DMS 273 treated with DMSO at 0.1 percent for 48 hours (cell line): Measurements from ENCODE around the gene ARHGEF16.

ENCODE experiments used
- DNase-seq: peaks from one replicate; lab custom pipeline; 2025; lab: John Stamatoyannopoulos, UW

The ARHGEF16 gene

DNA sequence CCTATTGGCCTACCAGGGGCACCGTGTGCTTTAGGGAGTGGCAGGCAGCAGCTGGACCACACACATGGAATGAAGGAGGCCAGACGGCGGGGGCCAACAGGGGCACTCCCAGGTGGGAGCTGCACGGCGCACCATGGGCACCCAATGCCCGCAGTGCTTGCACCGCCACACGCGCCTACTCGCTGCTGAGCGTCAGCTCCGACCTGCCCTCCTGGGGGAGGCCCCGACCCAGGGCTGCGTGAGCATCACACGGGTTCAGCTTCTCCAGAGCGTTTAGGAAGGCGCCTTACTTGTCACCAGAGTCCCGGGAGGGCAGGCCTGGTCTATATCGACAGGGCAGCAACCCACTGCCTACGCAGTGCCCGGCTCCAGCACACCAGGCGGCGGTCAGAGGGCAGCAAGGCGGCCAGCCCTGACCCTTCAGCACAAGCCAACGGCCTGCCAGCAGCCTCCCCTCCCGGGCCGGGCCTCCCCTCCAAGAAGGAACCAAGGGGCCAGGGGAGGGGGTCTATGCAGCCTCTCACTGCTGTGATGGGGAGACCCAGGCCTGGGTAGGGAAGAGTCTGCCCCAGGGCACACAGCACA lies 64.9 kb downstream of the ARHGEF16 start:
- DNase-seq = no peak

- DNase-seq = no peak
Measured at GRCh38 chr1:3520419-3521378, 66.2 kb downstream of the ARHGEF16 start.

DNA sequence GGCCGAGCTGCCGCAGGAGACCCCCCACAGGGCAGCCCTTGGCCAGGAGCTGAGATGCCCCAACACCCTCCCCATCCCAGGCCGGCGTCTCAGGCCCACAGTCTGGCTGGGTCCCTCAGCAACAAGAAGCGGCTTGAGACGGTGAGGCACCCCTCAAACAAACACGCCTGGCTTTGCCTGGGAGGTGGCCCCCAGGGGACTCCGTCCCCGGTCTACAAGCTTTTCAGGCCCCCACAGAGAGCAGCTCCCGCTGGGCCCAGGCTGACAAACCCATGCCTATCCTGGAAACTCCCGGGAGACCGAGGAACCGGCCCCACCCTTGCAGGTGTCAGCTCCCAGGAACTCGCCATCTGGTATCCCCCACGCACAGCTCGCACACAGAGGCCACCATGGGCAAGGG lies 67.0 kb downstream of the ARHGEF16 start:
- no peak for DNase-seq

- DNase-seq = no peak
Measured at GRCh38 chr1:3522112-3522511, 67.6 kb downstream of the ARHGEF16 start.

- DNase-seq = no peak
Measured at GRCh38 chr1:3522564-3523265, 68.2 kb downstream of the ARHGEF16 start.

DNA sequence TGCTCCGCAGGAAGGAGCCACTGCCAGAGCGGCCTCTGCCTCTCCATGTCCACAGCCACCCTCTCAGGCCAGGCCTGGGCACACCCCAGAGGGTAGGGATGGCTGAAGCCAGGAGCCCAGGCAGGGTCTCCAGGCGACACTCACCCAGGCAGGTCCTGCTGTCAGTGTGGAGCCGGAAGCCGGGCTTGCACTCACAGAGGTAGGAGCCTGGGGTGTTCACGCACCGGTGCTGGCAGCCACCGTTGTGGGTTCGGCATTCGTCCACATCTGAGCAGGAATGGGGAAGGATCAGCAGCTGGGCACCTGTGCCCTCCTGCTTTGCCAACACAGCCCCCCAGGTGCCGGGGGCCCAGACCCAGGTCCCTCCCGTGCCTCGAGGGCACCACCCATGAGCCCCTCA lies 69.5 kb downstream of the ARHGEF16 start:
- no peak for DNase-seq

DNA sequence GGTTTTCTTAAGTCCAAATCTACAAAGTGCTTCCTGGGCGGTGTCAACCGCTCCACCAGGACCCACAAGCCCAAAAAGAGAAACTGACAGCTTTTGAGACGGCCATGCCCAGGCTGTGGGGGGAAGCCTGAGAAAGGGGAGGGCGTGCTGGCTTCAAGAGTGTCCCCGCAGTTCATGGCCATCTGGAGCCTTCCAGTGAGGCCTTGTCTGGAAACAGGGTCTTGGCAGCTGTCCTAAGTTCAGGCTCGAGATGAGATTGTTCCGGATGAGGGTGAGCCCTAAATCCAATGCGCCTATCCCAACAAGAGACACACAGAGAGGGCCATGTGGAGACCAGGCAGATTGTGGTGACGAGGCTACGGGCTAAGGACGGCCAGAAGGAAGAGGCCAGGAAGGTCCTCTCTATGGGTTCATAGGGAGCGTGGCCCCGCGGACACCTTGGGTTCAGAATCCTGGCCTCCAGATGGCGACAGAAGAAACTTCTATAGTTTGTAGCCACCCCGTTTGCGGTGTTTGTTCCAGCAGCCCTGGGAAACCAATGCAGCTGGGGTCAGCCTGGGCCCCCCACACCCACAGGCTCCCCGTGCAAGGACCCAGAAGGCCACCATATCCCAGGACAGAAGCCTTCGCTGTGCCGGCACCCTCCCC lies 70.2 kb downstream of the ARHGEF16 start:
- DNase-seq = no peak

GRCh38 chr1:3525551-3526482 lies 71.4 kb downstream of the ARHGEF16 start:
- no peak for DNase-seq

DNA sequence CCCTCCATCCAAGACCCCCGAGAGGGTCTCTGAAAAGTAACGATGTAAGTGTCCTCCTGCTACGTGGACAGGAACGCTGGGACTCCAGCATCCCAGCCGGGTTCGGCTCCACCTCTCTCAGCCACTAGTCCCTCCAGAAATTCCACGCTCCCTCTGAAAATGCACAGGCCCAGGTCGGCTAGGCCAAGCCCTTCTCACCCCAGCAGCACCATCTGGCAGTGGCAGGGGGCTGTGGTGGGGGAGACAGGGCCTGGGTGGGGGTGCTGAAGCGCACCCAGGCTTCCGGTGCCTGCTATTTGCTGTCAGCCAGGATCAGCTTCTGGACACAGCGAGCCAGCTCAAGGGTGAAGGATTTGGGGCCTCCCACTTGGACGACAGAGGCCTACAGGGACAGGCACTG lies 73.3 kb downstream of the ARHGEF16 start:
- no peak for DNase-seq

GRCh38 chr1:3529099-3529729 lies 74.7 kb downstream of the ARHGEF16 start:
- DNase-seq = no peak

GRCh38 chr1:3530086-3530925 lies 75.8 kb downstream of the ARHGEF16 start:
- no peak for DNase-seq
